HepG2 (cell line): ENCODE data around the gene KIFAP3. TPM values are rescaled to one million over a fixed set of nuclear protein-coding genes. Genes with fewer than 3 reads are reported as not detected.
A peak's percentile ranks its signal among the peaks of the same experiment; 100 is the strongest.

Experiments
- AHR ChIP-seq: IDR thresholded peaks from 2 replicates; pipeline ENCODE4 v1.6.1; 2018; ENCODE audit warnings: missing genetic modification reagents, missing compliant biosample characterization
- E2F2 ChIP-seq: sonication (generic); formaldehyde crosslinking; IDR thresholded peaks from 2 replicates; pipeline ENCODE4 v1.4.0; 2020; ENCODE audit warnings: missing genetic modification reagents, borderline replicate concordance
- GABPA ChIP-seq, 2 experiments: IDR thresholded peaks; 2 replicates each; pipeline ENCODE4 v1.6.1; 2011 to 2016; ENCODE audit warnings: low read depth in 2 of 2, low read length in 1 of 2, missing biosample characterization in 1 of 2, missing genetic modification characterization in 1 of 2
- JARID2 ChIP-seq: sonication (generic); formaldehyde crosslinking; IDR thresholded peaks from 2 replicates; pipeline ENCODE4 v1.8.1; 2023; ENCODE audit warnings: missing genetic modification reagents, inconsistent platforms; ENCODE audit not compliant: insufficient replicate concordance
- KMT2A ChIP-seq: sonication (generic); formaldehyde crosslinking; IDR thresholded peaks from 2 replicates; pipeline ENCODE4 v1.4.0; 2020; ENCODE audit warnings: missing genetic modification reagents
- MLXIP ChIP-seq: sonication (generic); formaldehyde crosslinking; IDR thresholded peaks from 2 replicates; pipeline ENCODE4 v1.9.0; 2021; ENCODE audit warnings: missing genetic modification reagents, borderline replicate concordance
- NFKBIZ ChIP-seq: IDR thresholded peaks from 2 replicates; pipeline ENCODE4 v1.6.1; 2018; ENCODE audit warnings: missing genetic modification reagents, missing compliant biosample characterization
- SCMH1 ChIP-seq: sonication (generic); formaldehyde crosslinking; IDR thresholded peaks from 2 replicates; pipeline ENCODE4 v1.9.0; 2021; ENCODE audit warnings: missing genetic modification reagents, mild to moderate bottlenecking, borderline replicate concordance
- SIX1 ChIP-seq: sonication (generic); formaldehyde crosslinking; IDR thresholded peaks from 2 replicates; pipeline ENCODE4 v1.4.0; 2020; ENCODE audit warnings: missing genetic modification reagents, borderline replicate concordance
- SRSF1 ChIP-seq: fragments of 200-400 bp; formaldehyde crosslinking; optimal IDR thresholded peaks from 2 replicates; pipeline ENCODE3; 2017; ENCODE audit warnings: mild to moderate bottlenecking, low read depth, low read length, moderate library complexity
- TAF15 ChIP-seq: fragments of 200-400 bp; formaldehyde crosslinking; IDR thresholded peaks from one replicate; pipeline ENCODE4 v1.6.1; 2018; ENCODE audit warnings: mild to moderate bottlenecking, low read depth, low read length; ENCODE audit not compliant: poor library complexity, severe bottlenecking
- ZFP36L1 ChIP-seq: sonication (generic); formaldehyde crosslinking; IDR thresholded peaks from 2 replicates; pipeline ENCODE4 v1.8.0; 2022; ENCODE audit warnings: mild to moderate bottlenecking, missing genetic modification reagents, moderate library complexity
- ZNF562 ChIP-seq: sonication (generic); formaldehyde crosslinking; IDR thresholded peaks from 2 replicates; pipeline ENCODE4 v1.8.0; 2022; ENCODE audit warnings: missing genetic modification reagents, borderline replicate concordance
- ZNF746 ChIP-seq: sonication (generic); formaldehyde crosslinking; IDR thresholded peaks from 2 replicates; pipeline ENCODE4 v1.8.0; 2022; ENCODE audit warnings: mild to moderate bottlenecking, missing genetic modification reagents
- ZSCAN29 ChIP-seq: sonication (generic); formaldehyde crosslinking; conservative IDR thresholded peaks from 2 replicates; pipeline ENCODE4 v1.4.0; 2020; ENCODE audit warnings: mild to moderate bottlenecking, missing genetic modification reagents
- polyA plus RNA-seq, 8 experiments: library from polyadenylated mRNA; depleted of rRNA in 3 of 8; stranded (reverse) in 7 of 8; unstranded in 1 of 8; fragments of >200 nt; fragmentation: Illumina TruSeq in 4 of 8; extraction: Trizol in 4 of 8; gene quantifications; 2 replicates each; pipeline versions ENCODE4 v1.2.1 to v1.2.3, GENCODE V29; 2011 to 2016; ENCODE audit warnings: low read depth in 4 of 8, missing spikeins in 1 of 8, mixed read lengths in 1 of 8; ENCODE audit not compliant: insufficient read depth in 1 of 8
- total RNA-seq, 5 experiments: library from RNA; depleted of rRNA; stranded (reverse); fragments of >200 nt; fragmentation: Illumina TruSeq; extraction: Trizol; gene quantifications; 2 replicates each; pipeline ENCODE4 v1.2.3, GENCODE V29; 2016; ENCODE audit warnings: low read depth in 1 of 5
- TF ChIP-seq, protein P1 (sequence below): sonication (generic); formaldehyde crosslinking; IDR thresholded peaks from 2 replicates; pipeline ENCODE4 v1.4.0; 2020; ENCODE audit warnings: missing genetic modification reagents
- TF ChIP-seq, protein P2 (sequence below): sonication (generic); formaldehyde crosslinking; IDR thresholded peaks from 2 replicates; pipeline ENCODE4 v1.4.0; 2020; ENCODE audit warnings: missing genetic modification reagents, borderline replicate concordance
- TF ChIP-seq, protein P3 (sequence below): sonication (generic); formaldehyde crosslinking; IDR thresholded peaks from 2 replicates; pipeline ENCODE4 v1.8.1; 2023; ENCODE audit warnings: missing genetic modification reagents, inconsistent platforms, borderline replicate concordance

The KIFAP3 gene
- total and polyA plus RNA-seq, 2 of the 13 experiments (the other 11 are each of a cell fraction or from before 2014, with no cell fraction given), result 3.4 to 10.0 TPM

DNA sequence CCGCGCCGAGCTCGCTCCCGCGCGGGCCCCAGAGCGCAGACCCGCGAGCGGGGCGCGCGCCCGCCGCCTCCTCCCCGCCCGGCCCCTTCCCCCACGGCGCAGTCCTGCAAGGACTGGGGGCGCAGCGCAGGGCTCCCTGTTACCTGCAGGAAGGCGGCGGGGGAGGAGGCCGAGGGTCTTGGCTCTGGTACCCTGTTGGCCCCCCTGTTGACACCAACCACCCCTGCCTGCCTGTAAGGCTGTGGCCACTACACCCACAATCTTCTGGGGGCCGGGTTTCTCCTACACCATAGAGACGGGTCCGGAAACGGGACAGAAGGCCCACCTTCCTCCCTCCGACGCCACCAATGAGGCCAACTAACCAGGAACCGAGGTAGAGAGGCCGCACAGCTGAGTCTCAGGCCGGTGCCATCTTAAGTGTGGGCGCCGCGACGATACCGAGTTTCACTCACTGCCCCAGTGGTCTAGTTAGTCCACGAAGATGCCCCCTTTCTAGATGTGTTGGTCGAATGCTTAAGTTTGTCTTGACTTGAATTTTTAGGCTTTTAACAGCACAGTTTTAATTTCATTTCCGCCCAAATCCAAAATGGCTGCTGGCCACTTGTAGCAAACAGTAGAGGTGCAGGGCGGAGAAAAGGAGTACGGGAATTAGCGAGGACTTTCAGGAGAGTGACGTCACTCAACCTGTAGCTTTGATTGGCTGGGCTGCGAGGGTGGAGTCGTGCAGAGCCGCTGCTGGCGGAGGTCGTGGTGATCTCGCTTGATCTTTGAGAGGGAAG is 180.7 kb downstream of the KIFAP3 start, which contains the start of gene SCYL3 (continued):
- TF ChIP-seq MLXIP (CRISPR knock-in tag) (no peak), SIX1 (no peak), GABPA (IDR thresholded peaks at IDR 0.05; ENCODE audit: low read depth, low read length) (peak; percentile 80), GABPA (CRISPR knock-in tag; IDR thresholded peaks at IDR 0.05; ENCODE audit: low read depth) (peak; percentile 96), E2F2 (CRISPR knock-in tag) (no peak), JARID2 (CRISPR knock-in tag) (no peak), SRSF1 (no peak), ZNF746 (no peak), ZFP36L1 (CRISPR knock-in tag) (no peak), AHR (CRISPR knock-in tag) (peak; percentile 33; the same call in 1 of the 2 replicates), NFKBIZ (CRISPR knock-in tag) (0 out of 2 replicates have a peak, but pooled peaks have one; percentile 19), ZSCAN29 (CRISPR knock-in tag) (no peak), SCMH1 (CRISPR knock-in tag) (no peak), TAF15 (no peak), KMT2A (peak; percentile 46; the same call in 1 of the 2 replicates), ZNF562 (CRISPR knock-in tag) (no peak)
- TF ChIP-seq, protein P1, sequence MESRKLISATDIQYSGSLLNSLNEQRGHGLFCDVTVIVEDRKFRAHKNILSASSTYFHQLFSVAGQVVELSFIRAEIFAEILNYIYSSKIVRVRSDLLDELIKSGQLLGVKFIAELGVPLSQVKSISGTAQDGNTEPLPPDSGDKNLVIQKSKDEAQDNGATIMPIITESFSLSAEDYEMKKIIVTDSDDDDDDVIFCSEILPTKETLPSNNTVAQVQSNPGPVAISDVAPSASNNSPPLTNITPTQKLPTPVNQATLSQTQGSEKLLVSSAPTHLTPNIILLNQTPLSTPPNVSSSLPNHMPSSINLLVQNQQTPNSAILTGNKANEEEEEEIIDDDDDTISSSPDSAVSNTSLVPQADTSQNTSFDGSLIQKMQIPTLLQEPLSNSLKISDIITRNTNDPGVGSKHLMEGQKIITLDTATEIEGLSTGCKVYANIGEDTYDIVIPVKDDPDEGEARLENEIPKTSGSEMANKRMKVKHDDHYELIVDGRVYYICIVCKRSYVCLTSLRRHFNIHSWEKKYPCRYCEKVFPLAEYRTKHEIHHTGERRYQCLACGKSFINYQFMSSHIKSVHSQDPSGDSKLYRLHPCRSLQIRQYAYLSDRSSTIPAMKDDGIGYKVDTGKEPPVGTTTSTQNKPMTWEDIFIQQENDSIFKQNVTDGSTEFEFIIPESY, result no peak
- TF ChIP-seq, protein P2, sequence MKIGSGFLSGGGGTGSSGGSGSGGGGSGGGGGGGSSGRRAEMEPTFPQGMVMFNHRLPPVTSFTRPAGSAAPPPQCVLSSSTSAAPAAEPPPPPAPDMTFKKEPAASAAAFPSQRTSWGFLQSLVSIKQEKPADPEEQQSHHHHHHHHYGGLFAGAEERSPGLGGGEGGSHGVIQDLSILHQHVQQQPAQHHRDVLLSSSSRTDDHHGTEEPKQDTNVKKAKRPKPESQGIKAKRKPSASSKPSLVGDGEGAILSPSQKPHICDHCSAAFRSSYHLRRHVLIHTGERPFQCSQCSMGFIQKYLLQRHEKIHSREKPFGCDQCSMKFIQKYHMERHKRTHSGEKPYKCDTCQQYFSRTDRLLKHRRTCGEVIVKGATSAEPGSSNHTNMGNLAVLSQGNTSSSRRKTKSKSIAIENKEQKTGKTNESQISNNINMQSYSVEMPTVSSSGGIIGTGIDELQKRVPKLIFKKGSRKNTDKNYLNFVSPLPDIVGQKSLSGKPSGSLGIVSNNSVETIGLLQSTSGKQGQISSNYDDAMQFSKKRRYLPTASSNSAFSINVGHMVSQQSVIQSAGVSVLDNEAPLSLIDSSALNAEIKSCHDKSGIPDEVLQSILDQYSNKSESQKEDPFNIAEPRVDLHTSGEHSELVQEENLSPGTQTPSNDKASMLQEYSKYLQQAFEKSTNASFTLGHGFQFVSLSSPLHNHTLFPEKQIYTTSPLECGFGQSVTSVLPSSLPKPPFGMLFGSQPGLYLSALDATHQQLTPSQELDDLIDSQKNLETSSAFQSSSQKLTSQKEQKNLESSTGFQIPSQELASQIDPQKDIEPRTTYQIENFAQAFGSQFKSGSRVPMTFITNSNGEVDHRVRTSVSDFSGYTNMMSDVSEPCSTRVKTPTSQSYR (CRISPR knock-in tag), result peak; percentile 77; the same call in 1 of the 2 replicates
- TF ChIP-seq, protein P3, sequence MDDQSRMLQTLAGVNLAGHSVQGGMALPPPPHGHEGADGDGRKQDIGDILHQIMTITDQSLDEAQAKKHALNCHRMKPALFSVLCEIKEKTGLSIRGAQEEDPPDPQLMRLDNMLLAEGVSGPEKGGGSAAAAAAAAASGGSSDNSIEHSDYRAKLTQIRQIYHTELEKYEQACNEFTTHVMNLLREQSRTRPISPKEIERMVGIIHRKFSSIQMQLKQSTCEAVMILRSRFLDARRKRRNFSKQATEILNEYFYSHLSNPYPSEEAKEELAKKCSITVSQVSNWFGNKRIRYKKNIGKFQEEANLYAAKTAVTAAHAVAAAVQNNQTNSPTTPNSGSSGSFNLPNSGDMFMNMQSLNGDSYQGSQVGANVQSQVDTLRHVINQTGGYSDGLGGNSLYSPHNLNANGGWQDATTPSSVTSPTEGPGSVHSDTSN (CRISPR knock-in tag), result no peak
